HCEC 1CT (cell line): ENCODE measurements around the gene BZW2.
A peak's percentile ranks its signal among the peaks of the same experiment; 100 is the strongest.
"Not testable (repeated sequence)": the region's sequence is repeated elsewhere in the genome, so short reads cannot be mapped to it uniquely, and the experiment has no call there.

Experiments used
- DNase-seq: peaks from one replicate; pipeline ENCODE4 v3.0.0-alpha.2; 2017

Gene BZW2

DNA sequence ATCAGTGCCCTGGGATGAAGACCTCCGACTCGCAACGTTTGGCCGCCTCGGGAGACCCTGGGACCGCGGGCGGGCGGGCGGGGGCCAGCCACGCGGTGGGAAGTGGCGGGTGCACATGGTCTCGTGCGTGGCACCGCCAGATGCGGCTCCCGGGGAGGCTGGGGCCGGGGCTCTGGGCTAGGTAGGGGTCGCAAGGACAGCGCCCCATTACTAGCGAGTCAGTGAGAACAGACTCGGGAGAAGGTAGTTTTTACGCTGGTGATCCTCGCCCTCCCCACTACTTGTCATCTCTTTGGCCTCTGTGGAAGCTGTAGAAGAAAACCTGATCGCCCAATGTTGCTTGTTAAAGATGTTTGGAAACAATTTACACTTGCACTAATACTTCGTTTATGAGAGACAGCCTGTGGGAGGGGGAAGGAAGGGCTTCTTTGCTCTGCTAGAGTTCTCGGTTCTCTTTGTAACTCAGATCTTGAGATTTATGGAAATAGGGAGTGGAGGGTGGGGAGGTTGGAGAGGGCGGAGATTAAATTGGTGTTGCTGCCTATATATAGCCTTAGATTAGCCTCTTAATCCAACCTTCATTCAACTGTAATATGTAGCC lies 591 bp downstream of the BZW2 start:
- peak; percentile 40 for DNase-seq

DNA sequence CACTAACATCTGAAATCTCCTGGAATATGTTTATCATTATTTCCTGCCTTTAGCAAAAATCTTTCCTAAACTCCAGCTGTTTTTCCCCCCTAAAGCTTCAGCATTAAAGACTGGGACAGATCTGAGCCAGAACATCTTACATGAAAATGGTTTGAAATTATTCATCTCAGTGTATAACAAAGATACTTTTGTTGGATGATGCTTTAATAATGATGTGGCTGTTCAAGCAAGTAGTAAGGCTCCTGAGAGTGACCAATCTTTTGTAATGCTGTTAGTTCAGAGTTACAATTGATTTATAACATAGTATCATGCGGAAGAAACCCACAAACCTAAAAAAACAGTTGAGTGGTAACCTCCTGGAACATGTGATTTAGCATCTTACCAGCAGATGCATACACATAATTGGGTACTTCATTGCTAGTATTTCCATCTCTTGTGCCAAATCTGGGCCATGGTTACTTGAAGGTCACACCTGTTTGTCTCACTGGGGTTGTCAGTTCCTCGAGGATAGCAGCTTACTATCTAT lies 1.5 kb downstream of the BZW2 start:
- peak; percentile 37 for DNase-seq

DNA sequence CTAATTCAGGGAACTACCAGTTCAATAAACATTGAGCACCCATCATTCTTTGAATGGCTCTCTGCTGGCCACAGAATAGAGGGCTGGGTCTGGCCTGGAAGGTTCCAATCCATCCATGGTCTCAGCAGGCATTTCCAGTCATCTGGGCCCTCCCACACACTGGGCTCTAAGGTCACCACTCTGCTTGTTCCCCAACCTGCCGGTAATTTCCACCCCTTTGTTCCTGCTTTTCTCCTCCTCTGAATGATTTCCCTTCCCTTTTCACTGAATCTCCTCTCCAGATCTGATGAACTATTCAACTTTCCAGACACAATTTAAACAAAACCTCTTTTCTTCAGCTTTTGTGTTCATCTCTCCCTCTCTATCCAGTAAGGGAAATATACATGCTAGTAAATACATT lies 2.6 kb downstream of the BZW2 start:
- no peak for DNase-seq

DNA sequence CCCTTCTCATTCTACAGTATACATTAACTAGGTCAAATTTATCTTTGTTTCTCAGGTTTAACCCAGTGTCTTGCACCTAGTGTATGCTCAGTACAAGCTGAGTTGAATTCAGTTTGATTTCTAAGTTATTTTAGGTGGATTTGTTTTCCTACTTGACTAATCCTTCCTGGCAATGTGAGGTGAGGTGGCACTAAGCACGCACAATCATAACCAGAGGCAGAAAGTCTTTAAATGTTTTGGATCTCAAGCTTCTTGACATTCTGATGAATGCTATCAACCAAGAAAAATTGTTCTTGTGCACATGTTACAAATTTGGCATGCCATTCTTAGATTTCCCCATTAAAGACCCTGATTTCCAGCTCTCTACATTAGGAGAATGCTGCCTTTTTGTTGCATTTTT lies 3.2 kb downstream of the BZW2 start:
- DNase-seq = no peak

DNA sequence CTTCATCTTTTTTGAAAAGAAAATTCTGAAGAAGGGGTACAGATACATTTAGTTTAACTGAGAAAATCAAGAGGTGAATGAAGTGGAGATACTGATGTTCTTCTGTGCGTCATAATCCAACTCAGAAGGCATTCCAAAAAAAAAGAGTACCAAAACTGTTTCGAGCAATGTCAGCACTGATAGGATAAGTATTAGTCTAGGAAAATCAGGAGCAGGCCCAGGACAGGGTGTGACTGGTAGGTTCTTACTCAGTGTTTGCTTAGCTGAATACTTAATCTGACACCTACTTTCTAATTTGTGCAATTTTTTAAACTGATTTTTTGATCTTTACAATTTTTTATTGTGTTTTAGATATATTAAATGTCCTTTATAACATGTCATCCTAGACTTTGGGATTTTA lies 4.3 kb downstream of the BZW2 start:
- no peak for DNase-seq

DNA sequence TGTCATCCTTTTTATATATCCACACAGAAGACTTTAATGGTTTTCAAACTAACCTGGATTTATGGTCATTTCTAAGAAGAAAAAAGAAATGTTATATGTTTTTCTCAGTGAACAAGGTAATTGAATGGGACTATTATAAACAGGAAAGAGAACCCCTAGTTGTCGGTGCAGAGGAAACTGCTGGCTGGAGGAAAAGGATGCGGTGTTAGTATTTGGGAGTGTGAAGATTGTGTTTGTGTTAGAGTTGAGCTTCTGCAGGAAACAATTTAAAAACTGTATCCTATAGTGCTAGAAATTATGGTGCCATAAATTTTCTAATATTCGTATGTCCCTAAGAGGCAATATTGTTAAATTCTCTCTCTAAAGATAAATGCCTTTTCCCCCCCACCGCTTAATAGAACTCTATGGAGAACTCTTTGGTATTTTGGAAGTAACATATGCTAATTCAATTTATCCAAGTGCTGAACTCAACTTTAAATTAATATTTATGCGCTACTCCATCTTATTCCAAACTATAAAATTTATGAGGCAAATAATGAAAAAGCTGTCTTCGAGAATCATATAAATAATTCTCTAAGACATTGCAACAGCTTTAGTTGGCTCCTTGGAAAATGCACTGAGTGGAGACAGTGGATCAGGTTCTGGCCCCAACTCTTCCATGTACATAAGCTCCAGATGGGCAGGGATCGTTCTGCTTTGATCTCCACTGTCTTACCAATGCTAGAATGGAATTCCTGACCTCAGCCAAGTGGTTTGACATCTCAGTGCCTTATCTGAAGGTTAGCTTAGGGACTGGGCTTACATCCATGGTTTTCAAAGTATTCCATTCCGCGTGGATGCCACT lies 5.6 kb downstream of the BZW2 start:
- DNase-seq = no peak

DNA sequence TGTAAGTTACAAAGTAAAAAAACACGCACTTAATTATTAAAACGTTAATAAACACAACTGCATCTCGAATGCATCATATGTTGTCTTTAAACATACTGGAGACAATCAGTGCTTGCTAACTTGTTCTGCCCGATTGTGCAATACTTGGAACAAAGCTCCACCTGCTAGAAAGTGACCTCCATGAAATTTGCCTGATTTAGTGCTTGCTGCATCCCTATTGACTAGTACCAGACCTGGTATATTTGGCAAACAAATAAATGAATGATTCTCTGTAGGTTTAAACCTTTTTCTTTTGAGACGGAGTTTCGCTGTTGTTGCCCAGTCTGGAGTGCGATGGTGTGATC lies 6.2 kb downstream of the BZW2 start:
- no peak for DNase-seq

DNA sequence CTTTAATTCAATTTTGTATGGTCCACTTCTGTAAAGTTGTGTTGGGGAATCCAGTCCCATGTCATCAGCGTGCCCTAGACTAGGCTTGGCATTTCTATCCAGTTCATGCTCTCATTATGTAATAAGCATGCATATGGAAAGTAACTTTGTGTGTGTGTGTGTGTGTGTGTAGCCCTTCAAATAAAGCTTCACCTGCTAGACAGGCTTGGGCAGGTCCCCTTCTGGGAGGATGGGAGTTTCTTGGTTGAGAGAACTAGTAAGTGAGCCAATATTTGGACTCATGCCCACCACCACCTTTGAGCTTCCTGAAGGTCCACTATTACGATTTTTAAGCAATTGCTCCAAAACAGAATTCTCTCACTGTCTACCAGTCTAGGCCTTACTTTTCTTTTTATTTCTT lies 6.9 kb downstream of the BZW2 start:
- DNase-seq = no peak

DNA sequence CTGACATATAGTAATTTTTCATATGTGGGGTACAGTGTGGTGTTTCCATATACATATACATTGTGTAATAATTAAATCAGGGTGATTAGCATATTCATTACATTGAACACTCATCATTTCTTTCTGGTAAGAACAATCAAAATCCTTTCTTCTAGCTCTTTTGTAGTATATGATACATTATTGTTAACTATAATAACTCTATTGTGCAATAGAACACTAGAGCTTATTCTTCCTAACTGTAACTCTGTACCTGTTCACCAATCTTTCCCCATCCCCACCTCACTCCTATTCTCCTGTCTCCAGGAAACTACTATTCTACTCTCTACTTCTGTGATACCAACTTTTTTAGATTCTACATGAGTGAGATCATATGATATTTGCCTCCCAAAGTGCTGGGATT lies 9.4 kb downstream of the BZW2 start:
- DNase-seq = no peak

DNA sequence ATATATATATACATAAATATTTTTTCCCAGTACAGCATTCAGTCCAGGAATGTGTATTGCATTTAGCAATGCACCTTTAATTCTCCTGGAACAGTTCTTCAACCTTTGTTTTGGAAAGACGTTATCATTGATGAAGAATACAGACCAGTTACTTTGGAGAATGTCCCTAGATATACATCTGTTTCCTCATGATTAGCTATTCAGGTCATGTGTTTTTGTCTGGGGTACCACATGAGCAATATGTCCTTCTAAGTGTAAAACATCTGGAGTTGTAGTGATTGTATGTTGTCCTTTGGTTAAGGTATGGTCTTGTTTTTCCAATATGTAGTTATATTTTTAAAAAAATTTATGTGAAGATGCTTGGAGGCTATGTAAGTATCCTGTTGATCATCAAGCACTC lies 10.2 kb downstream of the BZW2 start:
- no peak for DNase-seq

DNA sequence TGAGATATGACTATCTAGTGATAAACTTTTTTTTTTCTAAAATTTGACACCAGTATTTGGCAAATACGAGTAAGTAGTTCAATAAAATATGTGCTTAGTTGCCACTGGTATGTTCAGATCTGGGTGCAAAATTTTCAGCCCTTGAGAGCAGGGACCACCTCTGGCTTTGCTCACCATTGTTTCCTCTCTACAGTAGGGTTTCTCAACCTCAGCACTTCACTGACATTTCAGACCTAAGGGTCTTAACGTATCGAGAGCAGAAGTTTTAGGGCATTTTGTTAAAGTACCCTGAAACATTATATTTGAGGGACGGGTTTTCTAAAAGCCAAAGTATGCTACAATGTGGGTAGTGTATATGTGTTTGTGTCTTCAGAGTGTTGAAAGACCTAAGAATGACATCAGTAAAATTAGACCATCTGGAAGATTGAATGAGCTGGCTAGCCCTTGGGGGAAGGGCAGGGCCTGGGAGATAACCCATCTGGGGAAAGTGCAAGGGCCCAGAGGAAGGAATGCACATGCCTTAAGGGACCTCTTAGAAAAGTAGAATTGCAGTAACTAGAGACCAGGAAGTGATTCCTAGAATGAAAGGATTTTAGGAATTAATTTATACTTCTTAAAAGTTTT lies 11.8 kb downstream of the BZW2 start:
- DNase-seq = peak; percentile 96

DNA sequence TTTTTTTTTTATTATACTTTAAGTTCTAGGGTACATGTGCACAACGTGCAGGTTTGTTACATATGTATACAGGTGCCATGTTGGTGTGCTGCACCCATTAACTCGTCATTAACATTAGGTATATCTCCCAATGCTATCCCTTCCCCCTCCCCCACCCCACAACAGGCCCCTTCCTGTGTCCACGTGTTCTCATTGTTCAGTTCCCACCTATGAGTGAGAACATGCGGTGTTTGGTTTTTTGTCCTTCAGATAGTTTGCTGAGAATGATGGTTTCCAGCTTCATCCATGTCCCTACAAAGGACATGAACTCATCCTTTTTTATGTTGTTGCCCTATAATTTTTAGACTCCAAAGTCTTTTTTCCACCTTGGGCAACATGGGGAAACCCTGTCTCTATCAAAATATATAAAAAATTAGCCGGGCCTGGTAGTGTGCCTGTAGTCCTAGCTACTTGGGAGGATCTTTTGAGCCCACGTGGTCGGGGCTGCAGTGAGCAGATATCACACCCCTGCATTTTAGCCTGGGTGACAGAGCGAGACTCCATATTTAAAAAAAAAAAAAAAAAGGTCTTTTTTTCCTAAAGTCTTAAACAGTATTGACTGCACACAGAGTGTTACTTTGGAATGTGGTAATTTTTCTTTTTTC lies 14.0 kb downstream of the BZW2 start:
- DNase-seq = not testable (repeated sequence)

DNA sequence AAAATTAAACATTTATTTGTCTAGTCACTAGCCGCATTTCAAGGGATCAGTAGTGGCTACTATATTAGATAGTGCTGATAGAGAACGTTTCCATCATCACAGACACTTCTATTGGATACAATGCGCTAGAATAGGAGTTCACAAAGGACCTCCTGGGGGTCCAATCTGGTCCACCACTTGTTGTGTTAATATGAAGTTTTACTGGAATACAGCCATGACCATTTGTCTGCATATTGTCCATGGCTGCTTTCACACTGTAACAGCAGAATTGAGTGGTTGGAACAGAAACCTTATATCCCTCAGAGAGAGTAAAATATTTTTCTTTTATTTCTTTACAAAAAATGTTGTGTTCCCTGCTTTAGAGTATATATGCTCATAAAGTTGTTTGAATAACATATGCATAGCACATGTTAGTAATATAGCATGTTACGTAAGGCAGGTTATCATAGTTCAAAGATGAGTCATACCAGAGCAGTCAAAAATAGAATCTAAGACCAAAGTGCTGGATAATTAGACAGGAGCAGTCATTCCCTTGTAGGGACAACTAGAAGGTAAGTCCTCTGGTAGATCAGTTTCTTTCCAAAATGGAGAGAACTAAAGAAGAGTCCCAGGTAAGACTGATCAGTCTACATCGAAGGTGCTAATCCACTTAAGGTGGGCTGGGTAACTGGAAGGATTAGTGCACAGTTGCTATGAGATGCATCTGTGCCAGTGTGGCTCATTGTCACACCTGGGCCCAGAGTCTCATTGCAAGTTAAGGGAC lies 14.9 kb downstream of the BZW2 start:
- peak; percentile 78 for DNase-seq

DNA sequence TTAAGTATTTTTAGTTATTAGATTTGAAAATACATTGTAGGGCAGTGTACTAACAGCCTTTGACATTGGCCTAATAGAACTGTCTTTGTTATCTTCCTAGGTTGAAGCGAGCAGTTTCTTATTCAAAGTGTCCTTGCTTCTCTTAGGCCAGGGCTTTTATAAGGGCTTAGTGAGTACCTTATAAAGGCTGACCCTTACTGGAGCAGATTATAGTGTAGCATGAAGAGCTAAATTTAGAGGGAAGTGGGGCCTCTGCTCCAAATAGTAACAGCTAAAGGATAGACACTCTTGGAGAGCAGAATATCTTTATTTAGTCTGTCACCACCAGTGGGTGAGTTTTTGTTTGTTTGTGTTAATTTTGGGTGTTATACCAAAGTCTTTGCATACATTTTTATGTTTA lies 15.9 kb downstream of the BZW2 start:
- no peak for DNase-seq

DNA sequence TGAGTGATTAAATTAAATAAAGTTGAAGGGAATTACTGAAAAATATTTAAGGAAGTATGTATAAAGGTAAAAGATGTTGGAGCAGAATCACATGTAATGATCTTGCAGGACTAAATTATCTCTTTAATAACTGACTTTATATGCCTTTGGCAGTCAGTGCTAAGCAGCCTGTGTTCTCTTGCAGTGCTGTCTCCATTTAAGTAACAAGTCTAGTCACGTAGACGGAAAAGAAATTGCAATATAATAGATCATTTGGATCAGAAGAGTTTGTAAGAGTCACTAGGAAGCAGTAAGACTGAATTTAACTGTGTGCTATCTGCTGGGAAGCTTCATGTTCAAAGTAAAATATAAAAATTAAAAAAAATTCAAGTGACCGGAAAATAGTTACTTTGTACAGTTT lies 21.4 kb downstream of the BZW2 start:
- no peak for DNase-seq

DNA sequence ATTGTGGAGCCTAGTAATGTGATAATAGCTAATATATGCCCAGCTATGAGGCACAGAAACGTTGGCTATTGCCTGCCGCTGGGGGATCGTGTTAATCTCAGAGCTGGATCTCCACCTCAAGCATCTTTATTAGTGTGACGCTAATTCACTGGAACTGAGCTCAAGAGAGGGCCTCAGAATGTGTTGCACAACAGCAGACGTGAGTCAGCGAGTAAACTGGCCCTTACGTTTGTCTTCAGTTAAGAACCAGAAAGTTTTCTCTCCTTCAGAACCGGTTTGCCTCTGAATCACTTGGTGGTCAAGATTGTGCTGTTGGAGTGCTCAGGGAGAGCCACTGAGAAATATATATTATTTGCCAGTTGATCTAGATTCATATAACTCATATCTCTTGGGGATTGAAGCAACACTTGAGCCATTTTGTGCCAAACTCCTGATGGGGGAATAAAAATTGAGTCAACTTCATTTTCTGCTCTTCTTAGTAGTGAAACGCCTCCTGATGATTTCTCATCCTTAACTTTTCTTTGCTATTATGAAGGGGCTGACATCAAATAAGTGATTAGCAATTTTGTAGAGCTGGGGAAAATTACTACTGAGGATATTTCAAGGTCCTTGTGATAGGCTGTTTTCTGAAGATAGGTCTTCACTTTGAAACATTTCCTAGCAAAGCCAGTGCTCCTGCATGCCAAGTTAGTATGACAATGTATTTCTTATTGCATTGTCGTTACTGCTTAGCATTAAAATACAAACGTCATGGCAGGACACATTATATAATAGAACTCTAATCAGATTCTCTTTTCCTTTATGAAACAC lies 22.3 kb downstream of the BZW2 start:
- peak; percentile 99 for DNase-seq

DNA sequence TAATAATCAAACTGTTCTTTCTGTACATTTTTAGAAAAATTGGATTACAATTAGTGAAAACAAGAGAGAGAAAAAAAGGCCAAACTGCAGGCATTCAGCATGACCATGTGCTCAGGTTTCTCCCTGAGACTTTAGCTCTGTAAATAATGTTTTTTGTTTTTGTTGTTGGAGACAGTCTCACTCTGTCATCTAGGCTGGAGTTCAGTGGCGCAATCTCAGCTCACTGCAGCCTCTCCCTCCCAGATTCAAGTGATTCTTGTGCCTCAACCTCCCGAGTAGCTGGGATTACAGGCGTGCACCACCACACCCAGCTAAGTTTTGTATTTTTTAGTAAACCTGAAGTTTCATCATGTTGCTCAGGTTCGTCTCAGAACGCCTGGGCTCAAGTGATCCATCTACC lies 23.0 kb downstream of the BZW2 start:
- DNase-seq = no peak

DNA sequence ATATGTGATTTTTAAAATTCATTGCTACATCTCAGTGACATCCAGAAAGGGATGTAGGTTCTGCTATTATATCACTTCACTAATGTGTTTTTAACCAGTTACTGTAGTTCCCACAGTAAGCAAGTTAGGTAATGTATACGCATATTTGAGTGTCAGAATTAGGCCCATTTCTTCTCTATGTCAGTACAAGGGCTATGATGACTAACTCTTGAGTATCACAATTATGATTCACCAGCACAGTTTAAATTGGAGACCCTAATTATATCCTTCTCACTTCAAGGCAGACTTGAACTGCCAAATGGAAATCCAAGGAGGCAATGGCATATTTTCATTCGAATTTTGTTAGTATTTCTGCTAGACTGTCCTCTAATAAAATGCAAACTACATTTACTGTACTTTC lies 23.6 kb downstream of the BZW2 start:
- peak; percentile 84 for DNase-seq

DNA sequence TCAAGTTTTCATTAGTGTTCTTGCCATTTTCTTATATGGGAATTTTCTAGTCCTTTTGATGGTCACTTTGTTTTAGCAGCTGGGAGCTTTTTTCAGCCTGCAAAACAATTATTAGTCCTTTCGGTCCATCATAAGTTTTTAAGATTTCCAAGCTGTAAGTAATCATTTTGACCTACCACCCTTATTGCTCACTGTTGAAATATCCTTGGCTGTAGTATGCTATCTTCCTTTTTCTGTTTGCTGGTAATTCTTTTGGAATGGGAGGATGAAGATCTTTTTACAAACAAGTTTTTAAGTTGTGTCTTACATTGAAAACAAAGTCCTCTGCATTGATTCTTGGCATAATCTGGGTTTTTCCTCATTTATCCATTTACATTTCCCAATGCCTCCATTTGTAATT lies 24.0 kb downstream of the BZW2 start:
- peak; percentile 76 for DNase-seq

DNA sequence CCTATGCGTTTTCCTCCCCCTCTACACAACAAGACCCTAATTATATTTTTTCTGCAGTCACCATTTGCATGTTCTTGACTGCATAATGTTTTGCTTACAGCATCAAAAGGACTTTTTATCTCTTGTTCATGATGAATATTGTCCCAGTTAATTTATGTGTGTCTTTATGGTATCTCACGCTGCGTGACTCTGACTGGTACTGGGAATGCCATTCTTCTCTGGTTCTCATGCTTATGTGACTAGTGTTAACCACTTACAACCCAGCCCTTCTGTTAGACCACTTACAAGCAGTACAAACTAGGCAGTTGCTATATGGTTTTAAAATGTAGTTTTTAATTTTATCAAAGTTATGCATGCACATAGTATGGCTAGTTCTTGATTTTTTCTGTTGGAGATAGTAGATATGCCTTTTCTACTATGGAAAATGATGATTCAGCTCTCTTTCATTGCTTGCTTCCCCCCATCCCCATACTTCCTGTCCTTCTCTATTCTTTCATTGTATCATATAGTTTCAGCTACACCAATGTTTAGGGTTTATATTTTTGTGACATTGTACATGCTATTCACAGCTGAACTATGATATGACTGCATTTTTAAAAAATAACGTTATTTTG lies 24.9 kb downstream of the BZW2 start:
- DNase-seq = no peak

DNA sequence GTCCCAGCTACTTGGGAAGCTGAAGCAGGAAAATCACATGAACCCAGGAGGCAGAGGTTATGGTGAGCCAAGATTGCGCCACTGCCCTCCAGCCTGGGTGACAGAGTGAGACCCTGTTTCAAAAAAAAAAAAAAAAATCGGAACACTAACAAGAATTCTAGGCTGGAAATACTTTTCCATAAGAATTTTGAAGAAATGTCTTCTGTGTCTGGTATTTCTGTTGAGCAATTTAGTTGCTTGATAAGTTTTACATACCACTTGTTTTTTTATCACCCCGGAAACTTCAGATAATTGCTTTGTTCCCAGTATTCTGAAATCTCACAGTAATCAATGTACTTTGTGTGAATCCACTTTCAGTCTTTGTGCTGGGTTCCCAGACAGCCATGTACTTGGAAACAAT lies 25.8 kb downstream of the BZW2 start:
- no peak for DNase-seq

DNA sequence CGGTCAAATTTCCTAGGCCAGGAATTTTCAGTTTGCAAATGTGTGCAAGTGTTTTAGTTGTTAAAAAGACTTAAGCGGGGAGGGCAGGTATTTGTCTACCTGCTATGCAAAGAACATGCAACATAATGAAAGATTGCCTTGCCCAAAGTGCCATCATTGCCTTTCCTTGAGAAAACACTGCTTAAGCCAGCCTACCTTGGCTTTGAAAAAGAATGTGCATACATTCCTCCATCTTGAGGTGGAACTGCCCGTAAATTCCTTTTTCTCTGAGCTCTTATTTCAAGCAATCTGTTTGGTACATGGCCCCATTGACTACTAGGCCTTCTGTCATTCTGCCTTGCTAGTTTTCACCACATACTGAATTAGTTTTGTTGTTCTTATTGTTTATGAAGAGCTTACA lies 29.3 kb downstream of the BZW2 start:
- no peak for DNase-seq
